ENCODE results near the gene PNLIPRP3. TPM values are rescaled to one million over a fixed set of nuclear protein-coding genes. Genes with fewer than 3 reads are reported as not detected.

The PNLIPRP3 gene
- total RNA-seq, 4 donors from 2014 or later, result 0.40 TPM; not detected in 3

- no peak for DNase-seq
- H3K9me3 ChIP-seq, result no peaks in the 10 kb centered on the region
- no peak overlapping the region for H3K4me3 ChIP-seq
- H3K4me1 ChIP-seq, result no peaks in the 10 kb centered on the region
- H3K36me3 ChIP-seq, result no peaks in the 10 kb centered on the region
- no peaks in the 10 kb centered on the region for H3K27me3 ChIP-seq
- no peak for TF ChIP-seq CTCF (IDR thresholded peaks at IDR 0.05)
- no peak for TF ChIP-seq POLR2A (IDR thresholded peaks at IDR 0.05)
- no peak overlapping the region for H3K27ac ChIP-seq
Measured at GRCh38 chr10:116489460-116489859, 61.8 kb downstream of the PNLIPRP3 start.

GRCh38 chr10:116490028-116490662, 62.5 kb downstream of the PNLIPRP3 start:
- DNase-seq, result no peak
- Histone ChIP-seq H3K9me3 (no peaks in the 10 kb centered on the region), H3K27ac (no peak overlapping the region), H3K4me1 (no peaks in the 10 kb centered on the region), H3K36me3 (no peaks in the 10 kb centered on the region), H3K27me3 (no peaks in the 10 kb centered on the region), H3K4me3 (no peak overlapping the region)
- no peak for TF ChIP-seq POLR2A (IDR thresholded peaks at IDR 0.05)
- TF ChIP-seq CTCF (IDR thresholded peaks at IDR 0.05), result peak in 5 of 6 experiments; percentile 22 to 52 (median 48)

- no peaks in the 10 kb centered on the region for H3K4me1 ChIP-seq
- H3K27me3 ChIP-seq, result no peaks in the 10 kb centered on the region
- TF ChIP-seq POLR2A (IDR thresholded peaks at IDR 0.05) (no peak), CTCF (IDR thresholded peaks at IDR 0.05) (no peak)
- DNase-seq, result no peak
- no peaks in the 10 kb centered on the region for H3K9me3 ChIP-seq
- no peaks in the 10 kb centered on the region for H3K36me3 ChIP-seq
- H3K4me3 ChIP-seq, result no peak overlapping the region
- no peak overlapping the region for H3K27ac ChIP-seq
Measured at GRCh38 chr10:116504786-116505185, 77.1 kb downstream of the PNLIPRP3 start.

- Histone ChIP-seq H3K4me3 (no peak overlapping the region), H3K36me3 (no peaks in the 10 kb centered on the region), H3K4me1 (no peaks in the 10 kb centered on the region), H3K9me3 (no peaks in the 10 kb centered on the region), H3K27ac (no peak overlapping the region), H3K27me3 (no peaks in the 10 kb centered on the region)
- TF ChIP-seq CTCF (IDR thresholded peaks at IDR 0.05), result no peak
- TF ChIP-seq POLR2A (IDR thresholded peaks at IDR 0.05), result no peak
- no peak for DNase-seq
Measured at GRCh38 chr10:116510565-116510964, 82.9 kb downstream of the PNLIPRP3 start.

- Histone ChIP-seq H3K9me3 (no peaks in the 10 kb centered on the region), H3K36me3 (no peaks in the 10 kb centered on the region), H3K4me3 (no peak overlapping the region), H3K27me3 (no peaks in the 10 kb centered on the region), H3K27ac (no peak overlapping the region), H3K4me1 (no peaks in the 10 kb centered on the region)
- TF ChIP-seq POLR2A (IDR thresholded peaks at IDR 0.05) (no peak), CTCF (IDR thresholded peaks at IDR 0.05) (no peak)
- no peak for DNase-seq
Measured at GRCh38 chr10:116511365-116511764, 83.7 kb downstream of the PNLIPRP3 start.
